ENCODE data around the gene SLC39A6.
"Not testable (repeated sequence)": the region's sequence is repeated elsewhere in the genome, so short reads cannot be mapped to it uniquely, and the experiment has no call there.

DNA sequence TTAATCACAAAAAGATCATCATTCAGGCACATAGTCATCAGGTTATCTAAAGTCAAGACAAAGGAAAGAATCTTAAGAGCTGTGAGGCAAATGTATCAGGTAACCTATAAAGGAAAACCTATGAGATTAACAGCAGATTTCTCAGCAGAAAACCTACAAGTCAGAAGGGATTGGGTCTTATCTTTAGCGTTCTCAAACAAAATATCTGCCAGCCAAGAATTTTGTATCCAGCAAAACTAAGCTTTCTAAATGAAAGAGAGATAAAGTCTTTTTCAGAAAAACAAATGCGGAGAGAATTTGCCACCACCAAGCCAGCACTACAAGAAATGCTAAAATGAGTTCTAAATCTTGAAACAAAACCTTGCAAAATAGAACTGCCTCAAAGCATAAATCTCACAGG is 48.0 kb downstream of the SLC39A6 start:
- TF ChIP-seq, protein P1, sequence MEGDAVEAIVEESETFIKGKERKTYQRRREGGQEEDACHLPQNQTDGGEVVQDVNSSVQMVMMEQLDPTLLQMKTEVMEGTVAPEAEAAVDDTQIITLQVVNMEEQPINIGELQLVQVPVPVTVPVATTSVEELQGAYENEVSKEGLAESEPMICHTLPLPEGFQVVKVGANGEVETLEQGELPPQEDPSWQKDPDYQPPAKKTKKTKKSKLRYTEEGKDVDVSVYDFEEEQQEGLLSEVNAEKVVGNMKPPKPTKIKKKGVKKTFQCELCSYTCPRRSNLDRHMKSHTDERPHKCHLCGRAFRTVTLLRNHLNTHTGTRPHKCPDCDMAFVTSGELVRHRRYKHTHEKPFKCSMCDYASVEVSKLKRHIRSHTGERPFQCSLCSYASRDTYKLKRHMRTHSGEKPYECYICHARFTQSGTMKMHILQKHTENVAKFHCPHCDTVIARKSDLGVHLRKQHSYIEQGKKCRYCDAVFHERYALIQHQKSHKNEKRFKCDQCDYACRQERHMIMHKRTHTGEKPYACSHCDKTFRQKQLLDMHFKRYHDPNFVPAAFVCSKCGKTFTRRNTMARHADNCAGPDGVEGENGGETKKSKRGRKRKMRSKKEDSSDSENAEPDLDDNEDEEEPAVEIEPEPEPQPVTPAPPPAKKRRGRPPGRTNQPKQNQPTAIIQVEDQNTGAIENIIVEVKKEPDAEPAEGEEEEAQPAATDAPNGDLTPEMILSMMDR (IDR thresholded peaks at IDR 0.05): not testable (repeated sequence)
- TF ChIP-seq POLR2A (IDR thresholded peaks at IDR 0.05): not testable (repeated sequence)
